Stimulated activated CD8-positive, alpha-beta memory T cell treated with anti-CD3 and anti-CD28 coated beads, Interleukin-7, amount 100 ng/mL, for 1 hour (primary cell): Measurements from ENCODE around the gene TMC2.

Experiments used
- DNase-seq, 2 donors: peaks; one replicate each; pipeline ENCODE4 v3.0.0-alpha.2; 2020; ENCODE audit warnings: low read depth in 2 of 2

The TMC2 gene

GRCh38 chr20:2585811-2586210 is 49.4 kb downstream of the TMC2 start:
- no peak for DNase-seq

DNA sequence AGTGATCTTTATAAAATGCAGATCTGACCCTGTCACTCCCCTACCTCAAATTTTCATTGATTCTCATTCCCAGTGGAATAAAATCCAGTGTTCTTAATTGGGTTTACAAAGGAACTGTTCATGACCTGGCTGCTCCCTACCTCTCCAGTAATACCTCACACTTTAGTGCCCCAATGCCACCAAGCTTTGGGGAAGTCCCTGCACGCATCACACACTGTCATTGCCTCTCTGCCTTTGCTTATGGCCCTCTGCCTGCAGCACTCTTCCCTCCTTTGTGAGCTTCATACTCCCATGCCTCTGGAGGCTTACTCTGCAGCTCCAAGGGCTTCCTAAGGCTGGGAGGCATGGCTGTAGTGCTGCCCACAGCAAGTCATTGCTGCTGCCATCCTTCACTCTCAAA is 57.4 kb downstream of the TMC2 start:
- no peak for DNase-seq

GRCh38 chr20:2595076-2595475 is 58.7 kb downstream of the TMC2 start:
- DNase-seq = no peak

GRCh38 chr20:2596673-2597279 is 60.4 kb downstream of the TMC2 start:
- DNase-seq = no peak

GRCh38 chr20:2599288-2600006 is 63.1 kb downstream of the TMC2 start:
- DNase-seq = no peak

- no peak for DNase-seq
These were observed 65.8 kb downstream of the TMC2 start for GRCh38 chr20:2602046-2602735.

DNA sequence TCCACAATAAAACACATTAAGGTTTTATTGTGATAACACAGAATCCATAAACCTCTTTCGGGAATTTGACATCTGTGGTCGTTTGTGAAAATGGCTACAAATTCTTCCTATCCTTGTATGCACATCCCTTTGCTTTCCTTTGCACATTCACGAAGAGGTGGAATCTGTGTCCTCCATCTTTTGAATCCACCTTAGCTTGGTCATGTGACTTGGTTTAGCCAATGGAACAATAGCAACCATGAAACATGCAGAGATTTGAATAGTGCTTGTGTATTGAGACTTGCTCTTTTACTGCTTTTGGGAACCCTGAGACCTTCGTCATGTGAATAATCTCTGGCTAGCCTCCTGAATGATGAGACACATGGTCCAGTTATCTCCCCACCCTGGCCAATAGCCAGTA is 66.4 kb downstream of the TMC2 start:
- DNase-seq = no peak

- DNase-seq = no peak
These were observed 67.6 kb downstream of the TMC2 start for GRCh38 chr20:2603816-2604505.

DNA sequence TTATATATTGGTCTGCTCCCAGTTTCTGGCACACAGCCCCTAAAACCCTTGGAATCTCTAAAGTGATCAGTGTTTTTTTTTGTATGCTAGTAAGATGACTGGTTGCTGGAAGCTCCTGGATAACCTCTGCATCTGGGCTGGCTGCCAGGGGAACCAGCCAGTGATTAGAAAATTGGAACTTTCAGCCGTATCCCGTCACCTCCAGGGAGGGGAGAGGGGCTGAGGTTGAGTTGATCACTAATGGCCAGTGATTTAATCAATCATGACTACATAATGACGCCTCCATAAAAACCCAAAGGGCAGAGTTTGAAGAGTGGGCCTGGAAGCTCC is 68.1 kb downstream of the TMC2 start:
- no peak for DNase-seq

- DNase-seq = no peak
These were observed 70.2 kb downstream of the TMC2 start for GRCh38 chr20:2606507-2607006.

DNA sequence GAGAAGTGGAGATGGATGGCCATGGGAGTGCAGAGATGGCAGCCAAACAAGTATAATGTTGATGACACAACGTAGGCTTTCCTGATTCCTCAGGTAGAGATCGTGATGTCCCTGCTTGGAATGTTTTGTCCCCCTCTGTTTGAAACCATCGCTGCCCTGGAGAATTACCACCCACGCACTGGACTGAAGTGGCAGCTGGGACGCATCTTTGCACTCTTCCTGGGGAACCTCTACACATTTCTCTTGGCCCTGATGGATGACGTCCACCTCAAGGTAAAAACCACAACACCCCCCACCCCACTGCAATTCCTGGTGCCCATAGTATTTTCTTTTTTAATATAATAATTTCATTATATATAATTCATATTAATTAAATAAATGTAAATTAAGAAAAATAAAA is 74.0 kb downstream of the TMC2 start:
- no peak for DNase-seq

GRCh38 chr20:2610941-2611720 is 74.8 kb downstream of the TMC2 start:
- DNase-seq = no peak

- no peak for DNase-seq
These were observed 75.7 kb downstream of the TMC2 start for GRCh38 chr20:2612073-2612472.

DNA sequence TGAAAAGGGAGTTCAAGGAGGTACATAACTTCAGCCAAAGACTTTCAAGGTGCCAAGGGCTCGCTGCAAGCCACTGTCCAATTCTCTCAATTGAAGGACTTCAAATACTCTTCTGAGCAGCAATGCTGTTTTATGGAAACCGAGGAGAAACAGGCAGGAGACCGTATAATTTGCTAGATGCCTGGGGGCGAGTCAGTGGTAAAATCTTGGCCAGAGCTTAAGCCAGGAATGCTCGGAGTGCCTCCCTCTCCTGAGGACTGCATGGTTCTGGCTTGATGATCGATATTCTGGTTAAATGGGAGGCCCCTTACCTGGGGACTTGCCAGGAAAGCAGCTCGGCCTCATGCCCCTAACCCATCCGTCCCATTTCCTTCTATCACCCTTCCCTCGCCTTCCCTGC is 80.3 kb downstream of the TMC2 start:
- no peak for DNase-seq

DNA sequence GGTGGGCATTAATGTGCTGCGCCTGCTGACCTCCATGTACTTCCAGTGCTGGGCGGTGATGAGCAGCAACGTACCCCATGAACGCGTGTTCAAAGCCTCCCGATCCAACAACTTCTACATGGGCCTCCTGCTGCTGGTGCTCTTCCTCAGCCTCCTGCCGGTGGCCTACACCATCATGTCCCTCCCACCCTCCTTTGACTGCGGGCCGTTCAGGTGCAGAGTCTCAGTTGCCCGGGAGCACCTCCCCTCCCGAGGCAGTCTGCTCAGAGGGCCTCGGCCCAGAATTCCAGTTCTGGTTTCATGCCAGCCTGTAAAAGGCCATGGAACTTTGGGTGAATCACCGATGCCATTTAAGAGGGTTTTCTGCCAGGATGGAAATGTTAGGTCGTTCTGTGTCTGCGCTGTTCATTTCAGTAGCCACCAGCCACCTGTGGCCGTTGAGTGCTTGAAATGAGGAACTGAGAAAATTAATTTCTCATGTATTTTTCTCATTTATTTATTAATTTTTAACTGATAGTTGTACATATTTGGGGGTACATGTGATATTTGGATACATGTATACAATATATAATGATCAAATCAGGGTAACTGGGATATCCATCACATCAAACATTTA is 80.8 kb downstream of the TMC2 start:
- DNase-seq = no peak

DNA sequence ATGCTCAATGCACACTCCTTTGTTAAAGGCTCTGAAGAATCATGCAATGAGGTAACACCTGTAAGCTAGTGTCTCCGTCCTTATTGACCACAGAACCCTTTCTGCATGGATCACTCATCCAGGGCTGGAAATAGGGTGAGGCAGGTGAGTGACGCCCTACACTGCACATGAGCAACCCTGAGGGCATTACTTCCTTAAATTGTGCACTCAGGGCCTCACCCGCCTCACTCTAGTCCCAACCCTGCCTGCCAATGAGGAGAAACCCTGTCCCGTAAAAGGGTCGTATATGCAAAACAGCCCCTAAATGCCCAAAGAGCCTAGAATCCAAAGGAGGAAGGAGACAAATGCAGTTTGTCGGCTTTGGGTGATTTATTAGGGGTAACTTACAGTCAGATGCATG is 82.4 kb downstream of the TMC2 start:
- no peak for DNase-seq

GRCh38 chr20:2619337-2619736 is 83.0 kb downstream of the TMC2 start:
- no peak for DNase-seq

- no peak for DNase-seq
These were observed 83.7 kb downstream of the TMC2 start for GRCh38 chr20:2619961-2620595.

DNA sequence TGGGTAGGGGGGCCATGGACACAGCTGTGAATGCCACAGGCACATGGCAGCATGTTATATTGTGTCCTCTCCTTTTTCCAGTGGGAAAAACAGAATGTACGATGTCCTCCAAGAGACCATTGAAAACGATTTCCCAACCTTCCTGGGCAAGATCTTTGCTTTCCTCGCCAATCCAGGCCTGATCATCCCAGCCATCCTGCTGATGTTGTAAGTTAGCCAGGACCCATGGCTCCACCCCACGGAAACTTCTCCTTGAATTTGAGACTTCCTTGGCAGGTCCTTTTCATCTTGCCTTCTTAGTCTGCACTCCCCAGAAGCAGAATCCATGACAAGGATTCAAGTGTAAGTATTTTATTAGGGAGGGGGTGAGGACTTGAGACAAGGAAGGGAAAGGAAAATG is 87.8 kb downstream of the TMC2 start:
- no peak for DNase-seq

DNA sequence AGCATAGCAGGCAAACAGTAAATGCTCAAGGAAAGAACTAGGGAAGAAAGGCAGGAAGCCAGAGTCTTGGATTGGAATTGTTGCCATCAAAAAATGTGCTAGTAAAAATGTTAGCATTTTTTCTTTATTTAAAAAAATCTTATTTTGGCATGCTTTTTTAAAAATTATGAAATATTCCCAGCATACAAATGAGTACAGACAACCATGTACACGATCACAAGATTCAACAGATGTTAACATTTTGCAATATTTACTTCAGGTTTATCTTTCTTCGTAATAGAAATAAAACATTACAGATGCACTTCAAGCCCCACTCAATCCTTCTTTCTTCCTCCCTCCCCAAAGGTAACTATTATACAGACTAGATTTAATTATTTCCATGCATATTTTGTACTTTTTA is 88.7 kb downstream of the TMC2 start:
- no peak for DNase-seq
